Measurements from ENCODE around the gene PPWD1.
"Not testable (repeated sequence)": the region's sequence is repeated elsewhere in the genome, so short reads cannot be mapped to it uniquely, and the experiment has no call there.

PPWD1 gene

DNA sequence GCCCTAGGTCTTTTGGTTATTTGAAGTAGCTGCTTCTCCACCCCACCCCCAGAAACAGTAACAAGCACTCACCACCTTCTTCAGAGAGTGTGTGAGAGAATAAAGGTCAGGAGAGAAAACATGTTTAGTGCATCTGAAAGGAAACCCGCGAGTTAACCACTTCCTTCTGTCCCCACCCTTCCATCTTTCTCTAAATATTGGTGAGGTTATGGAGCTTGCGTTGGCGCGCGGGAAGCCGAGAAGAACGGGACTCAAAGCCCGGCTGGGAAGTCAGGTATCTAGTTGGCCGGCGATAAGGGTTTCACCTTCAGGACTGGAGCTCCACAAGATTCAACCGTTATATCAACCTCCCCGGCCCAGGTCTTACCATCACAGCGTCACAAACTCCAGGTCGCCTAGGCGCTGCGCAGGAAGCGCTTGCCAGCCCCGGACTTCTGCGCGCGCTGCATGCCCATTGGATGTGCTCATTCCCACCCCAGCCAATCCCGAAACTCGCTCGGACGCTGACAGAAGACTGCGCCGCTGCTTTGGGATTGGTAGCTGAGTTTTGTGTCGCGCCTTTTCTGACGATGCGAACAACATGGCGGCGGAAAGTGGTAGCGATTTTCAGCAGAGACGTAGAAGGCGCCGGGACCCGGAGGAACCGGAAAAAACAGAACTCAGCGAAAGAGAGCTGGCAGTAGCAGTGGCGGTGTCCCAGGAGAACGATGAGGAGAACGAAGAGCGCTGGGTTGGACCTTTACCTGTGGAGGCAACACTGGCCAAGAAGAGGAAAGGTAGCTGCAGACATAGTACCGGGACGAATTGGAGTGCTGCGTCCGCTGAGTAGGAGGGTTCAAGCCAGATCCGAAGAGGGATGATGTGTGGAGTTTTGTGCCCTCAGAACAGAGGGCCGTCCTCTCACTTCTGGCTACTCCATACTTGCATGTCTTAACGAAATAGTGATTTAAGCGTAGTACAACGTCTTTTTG, at the start of gene PPWD1, which contains the start of gene CENPK:
Gene PPWD1 (plus strand): TSS at position 566 of the 971 bp plus-strand sequence. CDS start 15 bp downstream, at position 581.
Gene CENPK (minus strand): TSS at position 438 of the 971 bp plus-strand sequence. CDS start 8,261 bp downstream, outside the sequence.
- peak; percentile 99 to 100 for ATAC-seq

DNA sequence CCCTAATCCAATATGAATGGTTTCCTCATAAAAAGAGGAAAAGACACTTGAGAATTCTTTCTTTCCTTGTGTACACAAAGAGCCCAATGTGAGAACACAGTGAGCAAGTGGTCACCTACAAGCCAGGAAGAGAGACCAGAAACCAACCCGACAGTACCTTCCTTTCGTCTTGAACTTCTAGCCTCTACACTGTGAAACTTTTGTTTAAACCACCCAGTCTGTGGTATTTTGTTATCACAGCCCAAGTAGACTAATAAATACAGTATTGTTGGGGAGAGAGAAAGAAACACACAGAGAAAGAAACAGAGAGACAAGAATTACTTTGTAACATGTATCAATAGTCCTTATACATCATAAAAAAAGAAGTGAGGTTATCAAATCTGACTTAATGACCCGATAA, 37.4 kb upstream of the PPWD1 start:
- ATAC-seq, result no peak

GRCh38 chr5:65530904-65531303, 32.2 kb upstream of the PPWD1 start:
- ATAC-seq, result no peak

- no peak for ATAC-seq
Measured at GRCh38 chr5:65535529-65535987, 27.5 kb upstream of the PPWD1 start.

- ATAC-seq, result no peak
Measured at GRCh38 chr5:65539827-65540226, 23.3 kb upstream of the PPWD1 start.

GRCh38 chr5:65544473-65544872, 18.6 kb upstream of the PPWD1 start:
- ATAC-seq, result no peak

GRCh38 chr5:65546141-65546540, 17.0 kb upstream of the PPWD1 start:
- no peak for ATAC-seq

DNA sequence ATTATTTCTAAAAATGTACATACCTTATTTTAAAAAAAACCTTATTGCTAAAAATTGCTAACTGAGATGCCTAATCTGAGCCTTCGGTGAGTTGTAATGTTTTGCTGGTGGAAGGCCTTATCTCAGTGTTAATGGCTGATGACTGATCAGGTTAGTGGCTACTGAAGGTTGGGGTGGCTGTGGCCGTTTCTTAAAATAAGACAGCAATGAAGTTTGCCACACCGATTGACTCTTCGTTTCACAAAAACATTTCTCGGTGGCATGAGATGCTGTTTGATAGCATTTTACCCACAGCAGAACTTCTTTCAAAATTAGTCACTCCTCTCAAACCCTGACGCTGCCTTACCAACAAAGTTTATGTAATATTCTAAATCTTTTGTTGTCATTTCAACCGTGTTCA, 14.8 kb upstream of the PPWD1 start:
- ATAC-seq, result peak; percentile 70 to 73

DNA sequence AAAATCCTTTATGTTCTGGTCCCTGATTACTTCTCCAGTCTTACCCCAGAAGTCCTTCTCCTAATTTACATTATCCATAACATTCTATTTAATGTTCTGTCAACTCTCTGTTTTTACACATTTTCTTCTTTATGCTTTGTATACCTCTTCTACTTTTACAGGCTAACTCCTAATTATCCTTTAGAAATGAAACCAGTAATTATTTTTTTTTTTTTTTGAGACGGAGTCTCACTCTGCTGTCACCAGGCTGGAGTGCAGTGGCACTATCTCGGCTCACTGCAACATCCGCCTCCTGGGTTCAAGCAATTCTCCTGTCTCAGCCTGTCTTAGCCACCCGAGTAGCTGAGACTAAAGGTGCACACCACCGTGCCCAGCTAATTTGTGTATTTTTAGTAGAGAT, 9.2 kb upstream of the PPWD1 start:
- no peak for ATAC-seq

- ATAC-seq, result no peak
Measured at GRCh38 chr5:65555287-65555686, 7.8 kb upstream of the PPWD1 start.

- no peak for ATAC-seq
Measured at GRCh38 chr5:65556181-65556580, 6.9 kb upstream of the PPWD1 start.

- no peak for ATAC-seq
Measured at GRCh38 chr5:65556718-65557117, 6.4 kb upstream of the PPWD1 start.

DNA sequence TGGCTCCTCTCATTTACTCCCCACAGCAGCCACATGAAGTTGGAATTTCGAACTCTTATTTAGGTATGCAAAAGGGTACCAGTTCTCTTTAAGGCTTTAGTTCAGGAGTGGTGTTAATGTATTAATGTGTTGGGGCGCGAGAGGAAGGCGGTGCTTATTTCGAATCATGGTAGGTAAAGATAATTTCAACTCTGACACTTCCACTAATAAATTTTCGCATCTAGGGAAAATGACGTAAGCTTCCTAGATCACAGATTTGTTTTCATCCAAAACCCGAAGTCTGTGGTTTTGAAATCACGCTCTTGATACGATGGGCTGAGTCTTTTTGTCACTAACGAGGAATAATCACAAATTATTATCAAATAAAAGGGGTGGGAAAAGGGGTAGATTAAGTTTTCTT, 681 bp downstream of the PPWD1 start:
- no peak for ATAC-seq

- ATAC-seq, result no peak
Measured at GRCh38 chr5:65566505-65566904, 3.4 kb downstream of the PPWD1 start.

- ATAC-seq, result no peak
Measured at GRCh38 chr5:65570598-65571226, 7.6 kb downstream of the PPWD1 start.

DNA sequence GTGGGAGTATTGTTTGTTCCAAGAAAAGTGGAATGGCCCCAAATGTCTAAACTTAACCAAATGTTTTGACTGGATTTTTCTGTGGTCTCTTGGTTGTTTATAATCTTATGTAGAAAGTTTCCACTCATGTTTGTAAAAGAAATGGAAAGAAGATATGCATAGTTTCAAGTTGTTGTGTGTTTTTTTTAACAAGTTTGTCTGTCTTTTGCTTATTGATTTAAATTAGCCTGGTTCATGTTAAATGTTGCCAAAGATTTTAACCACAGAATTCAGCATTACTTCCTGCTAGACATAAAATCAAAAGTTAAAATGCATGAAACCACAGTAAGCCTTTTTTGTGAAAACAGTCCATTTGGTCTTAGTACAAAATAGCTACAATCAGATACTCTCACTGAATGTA, 14.0 kb downstream of the PPWD1 start:
- no peak for ATAC-seq

GRCh38 chr5:65588694-65589093, 25.6 kb downstream of the PPWD1 start:
- no peak for ATAC-seq

GRCh38 chr5:65601761-65602160, 38.7 kb downstream of the PPWD1 start:
- not testable (repeated sequence) for ATAC-seq

DNA sequence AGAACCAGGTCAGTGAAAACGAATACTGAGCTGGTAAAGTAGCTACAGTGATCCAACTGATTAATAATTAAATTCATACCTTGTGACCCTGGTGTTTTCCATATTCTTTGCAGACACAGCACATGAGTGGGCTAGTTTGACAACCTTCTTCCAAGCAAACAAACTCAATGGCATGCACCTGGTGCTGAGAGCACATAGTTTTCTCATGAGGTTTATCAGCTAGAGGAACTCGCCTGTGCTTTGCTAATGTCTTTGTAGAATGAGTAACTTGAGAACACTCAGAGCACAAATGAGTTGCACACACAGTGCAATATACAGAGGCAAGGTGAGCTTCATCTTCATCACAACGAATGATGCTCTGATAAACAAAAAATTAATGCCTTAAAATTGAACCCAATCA, 48.4 kb downstream of the PPWD1 start:
- ATAC-seq, result no peak

- no peak for ATAC-seq
Measured at GRCh38 chr5:65612298-65612907, 49.3 kb downstream of the PPWD1 start.

GRCh38 chr5:65620021-65620420, 56.9 kb downstream of the PPWD1 start:
- ATAC-seq, result no peak

DNA sequence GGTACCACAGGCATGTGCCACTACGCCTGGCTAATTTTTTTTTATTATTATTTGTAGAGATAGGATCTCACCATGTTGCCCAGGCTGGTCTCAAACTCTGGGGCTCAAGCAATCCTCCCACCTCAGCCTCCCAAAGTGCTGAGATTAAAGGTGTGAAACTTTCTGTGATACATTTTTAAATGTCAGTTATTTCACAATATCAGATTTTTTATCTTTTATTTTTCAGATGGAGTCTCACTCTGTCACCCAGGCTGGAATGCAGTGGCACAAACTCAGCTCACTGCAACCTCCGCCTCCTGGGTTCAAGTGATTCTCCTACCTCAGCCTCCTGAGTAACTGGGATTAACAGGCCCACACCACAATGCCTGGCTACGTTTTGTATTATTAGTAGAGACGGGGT, 58.9 kb downstream of the PPWD1 start:
- ATAC-seq, result not testable (repeated sequence)

- no peak for ATAC-seq
Measured at GRCh38 chr5:65623482-65623881, 60.4 kb downstream of the PPWD1 start.
